HepG2 (cell line): ENCODE data around the gene ARFGEF2. TPM values are rescaled to one million over a fixed set of nuclear protein-coding genes. Genes with fewer than 3 reads are reported as not detected.

Experiments used
- ATAC-seq: fragments of 200-7000 bp; cut with Tn5 transposase; 3 replicates; pipeline ENCODE4 v1.9.1; 2020; ENCODE audit warnings: mild to moderate bottlenecking, moderate library complexity
- BruUV-seq: library from RNA; stranded (reverse); fragments of 400-500 nt; replicated peaks from 2 replicates; lab custom pipeline; 2021; lab: Mats Ljungman, UMichigan
- CTCF ChIA-PET: fragments of 300-600 bp; formaldehyde crosslinking; extraction: SDS; loops from one replicate; lab custom pipeline; 2021; ENCODE audit warnings: low total read pairs, inconsistent platforms, low intra/inter-chr PET ratio; lab: Yijun Ruan, JAX
- POLR2A ChIA-PET: fragments of 350-600 bp; sonication (Branson Sonifier 250); formaldehyde crosslinking; loops from one replicate; lab custom pipeline; 2020; ENCODE audit warnings: antibody characterized with exemption, inconsistent platforms; lab: Yijun Ruan, JAX
- DNase-seq: peaks from one replicate; pipeline ENCODE4 v3.0.0-alpha.2; 2015; ENCODE audit warnings: low spot score
- FAIRE-seq: peaks from 3 replicates; lab custom pipeline; 2011; peaks lifted over from hg19 to GRCh38; lab: Jason Lieb, UNC
- H2AFZ ChIP-seq: one replicate; pipeline ENCODE4 v1.6.1; 2011; ENCODE audit warnings: low read length, inconsistent platforms
- H3K27ac ChIP-seq: fragments of 300-600 bp; 3 replicates; pipeline ENCODE4 v1.8.0; 2011; ENCODE audit warnings: mixed run types, mild to moderate bottlenecking, mixed read lengths, low read length, inconsistent platforms; ENCODE audit not compliant: insufficient read depth; ENCODE audit errors: extremely low read length
- H3K27me3 ChIP-seq, 2 experiments: fragments of 200-600 bp in 1 of 2; 2 replicates in 1 of 2; 3 replicates in 1 of 2; pipeline versions ENCODE4 v1.6.0 to v1.8.0; 2011; ENCODE audit warnings: low read length in 2 of 2, mild to moderate bottlenecking in 2 of 2, moderate library complexity in 2 of 2, inconsistent platforms in 1 of 2; ENCODE audit not compliant: insufficient read depth in 2 of 2, control insufficient read depth in 1 of 2
- H3K36me3 ChIP-seq, 2 experiments: fragments of 200-600 bp in 1 of 2; replicated peaks in 1 of 2; 2 replicates in 1 of 2; 3 replicates in 1 of 2; pipeline versions ENCODE4 v1.5.1 to v1.8.0; 2011; ENCODE audit warnings: low read length in 2 of 2, inconsistent platforms in 1 of 2; ENCODE audit not compliant: insufficient read depth in 2 of 2, control insufficient read depth in 1 of 2
- H3K4me1 ChIP-seq: 2 replicates; pipeline ENCODE4 v1.5.1; 2012; ENCODE audit warnings: low read length, inconsistent platforms; ENCODE audit not compliant: insufficient read depth
- H3K4me2 ChIP-seq: 2 replicates; pipeline ENCODE4 v1.6.0; 2011; ENCODE audit warnings: low read depth, low read length, inconsistent platforms
- H3K4me3 ChIP-seq, 3 experiments: fragments of 200-600 bp in 1 of 3; sonication (generic), shearing (Covaris generic) in 1 of 3; replicated peaks in 1 of 3; 2 replicates each; pipeline ENCODE4 v1.5.1; 2011 to 2016; ENCODE audit warnings: low read length in 3 of 3, inconsistent platforms in 2 of 3, low read depth in 2 of 3, mild to moderate bottlenecking in 2 of 3, control low read depth in 1 of 3, mixed read lengths in 1 of 3; ENCODE audit not compliant: insufficient read depth in 1 of 3
- H3K79me2 ChIP-seq: one replicate; pipeline ENCODE4 v1.6.1; 2011; ENCODE audit warnings: low read length, inconsistent platforms; ENCODE audit not compliant: insufficient read depth
- H3K9ac ChIP-seq: 2 replicates; pipeline ENCODE4 v1.6.0; 2011; ENCODE audit warnings: mild to moderate bottlenecking, low read depth, low read length, inconsistent platforms; ENCODE audit not compliant: insufficient read depth
- H3K9me3 ChIP-seq: 2 replicates; pipeline ENCODE4 v1.5.1; 2012; ENCODE audit warnings: mild to moderate bottlenecking, low read length
- H4K20me1 ChIP-seq: 2 replicates; pipeline ENCODE4 v1.6.0; 2011; ENCODE audit warnings: inconsistent platforms, mild to moderate bottlenecking, low read length, moderate library complexity; ENCODE audit not compliant: insufficient read depth
- CCDC6 ChIP-seq: sonication (generic); formaldehyde crosslinking; IDR thresholded peaks from 2 replicates; pipeline ENCODE4 v1.8.1; 2022; ENCODE audit warnings: mild to moderate bottlenecking, missing genetic modification reagents, moderate library complexity
- NR2F6 ChIP-seq, 2 experiments: IDR thresholded peaks; 2 replicates each; pipeline ENCODE4 v1.6.1; 2016; ENCODE audit warnings: antibody characterized with exemption in 1 of 2, mild to moderate bottlenecking in 1 of 2
- THYN1 ChIP-seq: sonication (generic); formaldehyde crosslinking; IDR thresholded peaks from 2 replicates; pipeline ENCODE4 v1.8.1; 2023; ENCODE audit warnings: low read depth, mild to moderate bottlenecking, moderate library complexity, missing genetic modification reagents, borderline replicate concordance
- ZNF24 ChIP-seq: fragments of 450-650 bp; IDR thresholded peaks from 2 replicates; pipeline ENCODE4 v1.6.1; 2017; ENCODE audit warnings: antibody characterized with exemption, mild to moderate bottlenecking
- ZNF333 ChIP-seq: sonication (generic); formaldehyde crosslinking; IDR thresholded peaks from 2 replicates; pipeline ENCODE4 v1.4.0; 2020; ENCODE audit warnings: mild to moderate bottlenecking, missing genetic modification reagents, borderline replicate concordance
- ZNF564 ChIP-seq: sonication (generic); formaldehyde crosslinking; IDR thresholded peaks from 2 replicates; pipeline ENCODE4 v1.8.1; 2023; ENCODE audit warnings: mild to moderate bottlenecking, missing genetic modification reagents
- WGBS: methylation state at CpG from one replicate; pipeline ENCODE4 v1.1.6; 2017; ENCODE audit warnings: low lambda C conversion rate; 5-methylcytosine and 5-hydroxymethylcytosine counted together
- in situ Hi-C: cut with HindIII; loops from 2 replicates; pipeline ENCODE4 v1.10.0; 2017; ENCODE audit warnings: low pct_unique_long_range_greater_than_20kb; ENCODE audit not compliant: extremely low pct_ligation_motif_present
- intact Hi-C: fragments of 100-400 bp; cut with micrococcal nuclease; formaldehyde crosslinking; loops from one replicate; pipeline ENCODE4 v1.10.0; 2022; ENCODE audit not compliant: unreplicated experiment
- polyA plus RNA-seq, 8 experiments: library from polyadenylated mRNA; depleted of rRNA in 3 of 8; stranded (reverse) in 7 of 8; unstranded in 1 of 8; fragments of >200 nt; fragmentation: Illumina TruSeq in 4 of 8; extraction: Trizol in 4 of 8; gene quantifications; 2 replicates each; pipeline versions ENCODE4 v1.2.1 to v1.2.3, GENCODE V29; 2011 to 2016; ENCODE audit warnings: low read depth in 4 of 8, missing spikeins in 1 of 8, mixed read lengths in 1 of 8; ENCODE audit not compliant: insufficient read depth in 1 of 8
- total RNA-seq, 5 experiments: library from RNA; depleted of rRNA; stranded (reverse); fragments of >200 nt; fragmentation: Illumina TruSeq; extraction: Trizol; gene quantifications; 2 replicates each; pipeline ENCODE4 v1.2.3, GENCODE V29; 2016; ENCODE audit warnings: low read depth in 1 of 5
- TF ChIP-seq, protein P1 (sequence below): sonication (generic); formaldehyde crosslinking; IDR thresholded peaks from 2 replicates; pipeline ENCODE4 v1.4.0; 2020; ENCODE audit warnings: low read depth, missing genetic modification reagents
- TF ChIP-seq, protein P2 (sequence below): IDR thresholded peaks from 2 replicates; pipeline ENCODE4 v1.6.1; 2018; ENCODE audit warnings: missing genetic modification reagents
- TF ChIP-seq, protein P3 (sequence below): sonication (generic); formaldehyde crosslinking; IDR thresholded peaks from 2 replicates; pipeline ENCODE4 v1.5.1; 2020; ENCODE audit warnings: mild to moderate bottlenecking, missing genetic modification reagents, moderate library complexity
- TF ChIP-seq, protein P4 (sequence below): sonication (generic); formaldehyde crosslinking; IDR thresholded peaks from 2 replicates; pipeline ENCODE4 v1.8.1; 2023; ENCODE audit warnings: missing genetic modification reagents, mild to moderate bottlenecking, borderline replicate concordance

ARFGEF2 gene
- total and polyA plus RNA-seq, 2 of the 13 experiments (the other 11 are each of a cell fraction or from before 2014, with no cell fraction given), result 44.0 to 60.8 TPM

DNA sequence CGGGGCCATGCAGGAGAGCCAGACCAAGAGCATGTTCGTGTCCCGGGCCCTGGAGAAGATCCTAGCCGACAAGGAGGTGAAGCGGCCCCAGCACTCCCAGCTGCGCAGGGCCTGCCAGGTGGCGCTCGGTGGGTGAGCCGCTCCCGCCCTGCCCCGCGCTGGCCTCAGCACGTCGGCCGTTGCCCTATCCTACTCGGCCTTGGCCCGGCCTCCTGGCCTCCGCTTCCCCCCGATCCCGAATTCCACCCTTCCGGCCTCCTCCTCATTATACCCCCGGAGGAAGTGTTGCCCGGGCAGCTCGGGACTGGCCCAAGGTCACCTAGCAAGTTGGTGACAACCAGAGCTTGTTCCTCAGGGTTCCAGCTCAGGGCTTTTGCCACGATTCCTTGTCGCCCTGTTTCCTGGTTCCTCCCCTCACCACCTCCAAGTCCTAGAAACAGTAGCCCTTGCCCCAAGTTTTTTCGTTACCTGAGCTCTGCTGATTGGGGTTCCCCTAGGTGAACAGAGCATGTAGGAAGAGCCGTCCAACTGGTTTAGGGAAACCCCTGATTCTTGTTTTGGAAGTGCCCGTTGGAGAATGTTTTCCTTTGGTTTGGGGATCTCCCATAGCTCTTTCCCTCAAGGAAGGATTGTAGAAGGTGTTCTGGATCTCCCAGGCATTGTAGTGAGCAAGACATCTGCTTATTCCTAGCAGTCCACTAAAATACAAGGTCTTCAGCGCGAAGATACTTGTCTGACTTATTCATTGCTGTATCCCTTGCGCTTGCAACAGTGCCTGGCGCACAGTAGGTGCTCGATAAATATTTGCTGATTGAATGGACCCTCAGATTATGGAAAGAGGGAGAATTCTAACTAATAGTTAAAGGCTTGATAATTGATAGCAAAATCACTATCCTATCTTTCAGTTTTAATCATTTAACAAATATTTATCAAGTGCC lies 641 bp downstream of the ARFGEF2 start:
- peaks cover 61% of the 10 kb centered on the region for H3K4me1 ChIP-seq
- ATAC-seq, result peak; percentile 62
- H3K79me2 ChIP-seq, result peaks cover 56% of the 10 kb centered on the region
- FAIRE-seq, result no peak
- DNase-seq, result peak; percentile 67
- in situ Hi-C loops (no loop called here), intact Hi-C loops (loop anchor here (5.0 to 10.0 kb wide), 2 partner anchors 125 to 547 kb away; partner anchors contain the start of gene CSE1L)
- WGBS, result under 1% methylated on average over 31 of the region's 34 CpGs
- H3K9ac ChIP-seq, result peak overlapping the region; percentile 98
- peaks cover 28% of the 10 kb centered on the region for H4K20me1 ChIP-seq
- ChIA-PET POLR2A (interaction anchor here (0.8 to 3.9 kb wide), 12 partner anchors 11 to 1563 kb away, joined by 3 to 30 read pairs (median 4); partner anchors contain the start of genes CSE1L and ZNFX1), CTCF (no interaction called here)
- H2AFZ ChIP-seq, result no peak overlapping the region
- peak overlapping the region; percentile 86 to 95 (median 91) for H3K4me3 ChIP-seq
- peak overlapping the region; percentile 91 for H3K27ac ChIP-seq
- H3K27me3 ChIP-seq, result peaks cover 0 to 5% of the 10 kb centered on the region in 2 experiments; a peak in 1 of 5 replicates
- TSS peak; percentile 54 for BruUV-seq
- H3K9me3 ChIP-seq, result no peaks in the 10 kb centered on the region
- H3K4me2 ChIP-seq, result peak overlapping the region; percentile 91
- peaks cover 0 to 7% of the 10 kb centered on the region in 2 experiments; a peak in 2 of 5 replicates for H3K36me3 ChIP-seq
- TF ChIP-seq NR2F6 (IDR thresholded peaks at IDR 0.05) (no peak), NR2F6 (CRISPR knock-in tag; IDR thresholded peaks at IDR 0.05) (peak; percentile 60), ZNF564 (CRISPR knock-in tag) (peak; percentile 44; the same call in 1 of the 2 replicates), ZNF24 (0 out of 2 replicates have a peak, but pooled peaks have one; percentile 4), THYN1 (CRISPR knock-in tag) (no peak), CCDC6 (CRISPR knock-in tag) (no peak; the same call in 1 of the 2 replicates), ZNF333 (CRISPR knock-in tag) (0 out of 2 replicates have a peak, but pooled peaks have one; percentile 58)
- TF ChIP-seq, protein P1, sequence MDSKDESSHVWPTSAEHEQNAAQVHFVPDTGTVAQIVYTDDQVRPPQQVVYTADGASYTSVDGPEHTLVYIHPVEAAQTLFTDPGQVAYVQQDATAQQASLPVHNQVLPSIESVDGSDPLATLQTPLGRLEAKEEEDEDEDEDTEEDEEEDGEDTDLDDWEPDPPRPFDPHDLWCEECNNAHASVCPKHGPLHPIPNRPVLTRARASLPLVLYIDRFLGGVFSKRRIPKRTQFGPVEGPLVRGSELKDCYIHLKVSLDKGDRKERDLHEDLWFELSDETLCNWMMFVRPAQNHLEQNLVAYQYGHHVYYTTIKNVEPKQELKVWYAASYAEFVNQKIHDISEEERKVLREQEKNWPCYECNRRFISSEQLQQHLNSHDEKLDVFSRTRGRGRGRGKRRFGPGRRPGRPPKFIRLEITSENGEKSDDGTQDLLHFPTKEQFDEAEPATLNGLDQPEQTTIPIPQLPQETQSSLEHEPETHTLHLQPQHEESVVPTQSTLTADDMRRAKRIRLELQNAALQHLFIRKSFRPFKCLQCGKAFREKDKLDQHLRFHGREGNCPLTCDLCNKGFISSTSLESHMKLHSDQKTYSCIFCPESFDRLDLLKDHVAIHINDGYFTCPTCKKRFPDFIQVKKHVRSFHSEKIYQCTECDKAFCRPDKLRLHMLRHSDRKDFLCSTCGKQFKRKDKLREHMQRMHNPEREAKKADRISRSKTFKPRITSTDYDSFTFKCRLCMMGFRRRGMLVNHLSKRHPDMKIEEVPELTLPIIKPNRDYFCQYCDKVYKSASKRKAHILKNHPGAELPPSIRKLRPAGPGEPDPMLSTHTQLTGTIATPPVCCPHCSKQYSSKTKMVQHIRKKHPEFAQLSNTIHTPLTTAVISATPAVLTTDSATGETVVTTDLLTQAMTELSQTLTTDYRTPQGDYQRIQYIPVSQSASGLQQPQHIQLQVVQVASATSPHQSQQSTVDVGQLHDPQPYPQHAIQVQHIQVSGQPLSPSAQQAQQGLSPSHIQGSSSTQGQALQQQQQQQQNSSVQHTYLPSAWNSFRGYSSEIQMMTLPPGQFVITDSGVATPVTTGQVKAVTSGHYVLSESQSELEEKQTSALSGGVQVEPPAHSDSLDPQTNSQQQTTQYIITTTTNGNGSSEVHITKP (CRISPR knock-in tag), result no peak
- TF ChIP-seq, protein P2, sequence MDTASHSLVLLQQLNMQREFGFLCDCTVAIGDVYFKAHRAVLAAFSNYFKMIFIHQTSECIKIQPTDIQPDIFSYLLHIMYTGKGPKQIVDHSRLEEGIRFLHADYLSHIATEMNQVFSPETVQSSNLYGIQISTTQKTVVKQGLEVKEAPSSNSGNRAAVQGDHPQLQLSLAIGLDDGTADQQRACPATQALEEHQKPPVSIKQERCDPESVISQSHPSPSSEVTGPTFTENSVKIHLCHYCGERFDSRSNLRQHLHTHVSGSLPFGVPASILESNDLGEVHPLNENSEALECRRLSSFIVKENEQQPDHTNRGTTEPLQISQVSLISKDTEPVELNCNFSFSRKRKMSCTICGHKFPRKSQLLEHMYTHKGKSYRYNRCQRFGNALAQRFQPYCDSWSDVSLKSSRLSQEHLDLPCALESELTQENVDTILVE (CRISPR knock-in tag), result peak; percentile 67
- TF ChIP-seq, protein P3, sequence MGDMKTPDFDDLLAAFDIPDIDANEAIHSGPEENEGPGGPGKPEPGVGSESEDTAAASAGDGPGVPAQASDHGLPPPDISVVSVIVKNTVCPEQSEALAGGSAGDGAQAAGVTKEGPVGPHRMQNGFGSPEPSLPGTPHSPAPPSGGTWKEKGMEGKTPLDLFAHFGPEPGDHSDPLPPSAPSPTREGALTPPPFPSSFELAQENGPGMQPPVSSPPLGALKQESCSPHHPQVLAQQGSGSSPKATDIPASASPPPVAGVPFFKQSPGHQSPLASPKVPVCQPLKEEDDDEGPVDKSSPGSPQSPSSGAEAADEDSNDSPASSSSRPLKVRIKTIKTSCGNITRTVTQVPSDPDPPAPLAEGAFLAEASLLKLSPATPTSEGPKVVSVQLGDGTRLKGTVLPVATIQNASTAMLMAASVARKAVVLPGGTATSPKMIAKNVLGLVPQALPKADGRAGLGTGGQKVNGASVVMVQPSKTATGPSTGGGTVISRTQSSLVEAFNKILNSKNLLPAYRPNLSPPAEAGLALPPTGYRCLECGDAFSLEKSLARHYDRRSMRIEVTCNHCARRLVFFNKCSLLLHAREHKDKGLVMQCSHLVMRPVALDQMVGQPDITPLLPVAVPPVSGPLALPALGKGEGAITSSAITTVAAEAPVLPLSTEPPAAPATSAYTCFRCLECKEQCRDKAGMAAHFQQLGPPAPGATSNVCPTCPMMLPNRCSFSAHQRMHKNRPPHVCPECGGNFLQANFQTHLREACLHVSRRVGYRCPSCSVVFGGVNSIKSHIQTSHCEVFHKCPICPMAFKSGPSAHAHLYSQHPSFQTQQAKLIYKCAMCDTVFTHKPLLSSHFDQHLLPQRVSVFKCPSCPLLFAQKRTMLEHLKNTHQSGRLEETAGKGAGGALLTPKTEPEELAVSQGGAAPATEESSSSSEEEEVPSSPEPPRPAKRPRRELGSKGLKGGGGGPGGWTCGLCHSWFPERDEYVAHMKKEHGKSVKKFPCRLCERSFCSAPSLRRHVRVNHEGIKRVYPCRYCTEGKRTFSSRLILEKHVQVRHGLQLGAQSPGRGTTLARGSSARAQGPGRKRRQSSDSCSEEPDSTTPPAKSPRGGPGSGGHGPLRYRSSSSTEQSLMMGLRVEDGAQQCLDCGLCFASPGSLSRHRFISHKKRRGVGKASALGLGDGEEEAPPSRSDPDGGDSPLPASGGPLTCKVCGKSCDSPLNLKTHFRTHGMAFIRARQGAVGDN, result peak; percentile 87
- TF ChIP-seq, protein P4, sequence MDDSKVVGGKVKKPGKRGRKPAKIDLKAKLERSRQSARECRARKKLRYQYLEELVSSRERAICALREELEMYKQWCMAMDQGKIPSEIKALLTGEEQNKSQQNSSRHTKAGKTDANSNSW (CRISPR knock-in tag), result peak; percentile 96
